Left lung (tissue), 10 donors: ENCODE data around the gene PPP1R12C. TPM values are rescaled to one million over a fixed set of nuclear protein-coding genes. Genes with fewer than 3 reads are reported as not detected.

ENCODE experiments used
- ATAC-seq: fragments of 200-7000 bp; cut with Tn5 transposase; one replicate; pipeline ENCODE4 v1.9.1; 2020; ENCODE audit warnings: moderate library complexity
- DNase-seq, 4 donors: peaks; one replicate each; pipeline ENCODE4 v3.0.0-alpha.2; 2013 to 2020
- H3K27ac ChIP-seq, 2 donors: fragments of 200-600 bp; sonication (generic) in 1 of 2; one replicate each; pipeline versions ENCODE4 v1.5.0 to v1.8.0; 2020 to 2021
- H3K27me3 ChIP-seq, 2 donors: fragments of 200-600 bp; sonication (generic) in 1 of 2; one replicate each; pipeline versions ENCODE4 v1.5.0 to v1.8.0; 2020 to 2021
- H3K36me3 ChIP-seq, 2 donors: fragments of 200-600 bp; sonication (generic) in 1 of 2; one replicate each; pipeline versions ENCODE4 v1.5.0 to v1.8.0; 2020 to 2021
- H3K4me1 ChIP-seq, 2 donors: fragments of 200-600 bp; one replicate each; pipeline ENCODE4 v1.8.0; 2021
- H3K4me3 ChIP-seq, 2 donors: fragments of 200-600 bp; sonication (generic) in 1 of 2; one replicate each; pipeline versions ENCODE4 v1.5.0 to v1.8.0; 2020 to 2021; ENCODE audit warnings: mild to moderate bottlenecking in 1 of 2
- H3K9me3 ChIP-seq, 2 donors: fragments of 200-600 bp; sonication (generic) in 1 of 2; one replicate each; pipeline versions ENCODE4 v1.5.0 to v1.8.0; 2020 to 2021
- CTCF ChIP-seq, 2 donors: fragments of 200-600 bp; sonication (generic) in 1 of 2; IDR thresholded peaks; one replicate each; pipeline versions ENCODE4 v1.5.0 to v1.8.0; 2021; ENCODE audit warnings: antibody characterized with exemption in 2 of 2
- intact Hi-C, 2 donors: fragments of 100-400 bp; cut with DNase I; formaldehyde crosslinking; loops; one replicate each; pipeline versions ENCODE4 v1.11.2 to v1.14.2; 2022
- polyA plus RNA-seq, 6 donors: library from polyadenylated mRNA; unstranded; fragments of 120-200 nt; gene quantifications; one replicate each; pipeline ENCODE4 v1.2.1, GENCODE V29; 2013; ENCODE audit not compliant: insufficient read length in 6 of 6
- total RNA-seq, 2 donors: library from RNA; stranded (reverse); fragmentation: NEBNext Ultra II Directional; extraction: Animal tissue kit (Norgen Biotek cat#: 25700); gene quantifications; one replicate each; pipeline ENCODE4 v1.2.1, GENCODE V29; 2021
- donor health status: DM: no; HTN: yes; CAD: no.
- donor health status: DM: no; HTN: no; CAD: no.

Gene PPP1R12C
- total and polyA plus RNA-seq, 8 donors, result 50.2 to 113 (median 70.2) TPM

GRCh38 chr19:55103190-55103589, 14.2 kb downstream of the PPP1R12C start:
- H3K9me3 ChIP-seq, result no peaks in the 10 kb centered on the region
- no peak overlapping the region for H3K4me3 ChIP-seq
- H3K36me3 ChIP-seq, result peaks cover 0 to 76% of the 10 kb centered on the region in 2 donors
- no peak for TF ChIP-seq CTCF (IDR thresholded peaks at IDR 0.05)
- intact Hi-C loops, result no loop called here
- DNase-seq, result no peak
- H3K27ac ChIP-seq, result no peak overlapping the region
- peaks cover 0 to 8% of the 10 kb centered on the region in 2 donors for H3K4me1 ChIP-seq
- no peaks in the 10 kb centered on the region for H3K27me3 ChIP-seq
- ATAC-seq, result no peak

DNA sequence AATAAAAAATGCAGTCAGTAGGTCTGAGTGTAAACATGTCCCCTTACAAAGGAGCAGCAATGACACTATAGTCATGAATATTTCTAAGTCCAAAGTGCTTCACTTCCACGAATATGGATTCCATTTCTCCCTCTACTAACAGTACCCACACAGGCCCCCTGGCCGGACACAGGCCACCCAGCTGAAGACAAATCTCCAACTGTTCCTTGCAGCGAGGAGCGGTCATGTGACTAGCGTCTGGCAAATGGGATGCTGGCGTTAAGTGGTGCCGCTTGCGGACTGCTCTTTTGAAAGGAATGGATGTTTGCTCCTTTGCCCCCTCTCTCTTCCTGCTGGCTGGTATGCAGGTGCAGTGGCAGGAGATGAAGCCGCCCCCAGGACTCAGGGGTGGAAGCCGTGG, 16.2 kb downstream of the PPP1R12C start:
- no peak for TF ChIP-seq CTCF (IDR thresholded peaks at IDR 0.05)
- no peak for ATAC-seq
- no peaks in the 10 kb centered on the region for H3K9me3 ChIP-seq

GRCh38 chr19:55099557-55100506, 17.6 kb downstream of the PPP1R12C start:
- ATAC-seq (no peak), DNase-seq (no peak)
- peaks cover 0 to 79% of the 10 kb centered on the region in 2 donors for H3K36me3 ChIP-seq
- H3K27me3 ChIP-seq, result no peaks in the 10 kb centered on the region
- no peak overlapping the region for H3K4me3 ChIP-seq
- H3K27ac ChIP-seq, result no peak overlapping the region
- no peak for TF ChIP-seq CTCF (IDR thresholded peaks at IDR 0.05)
- H3K4me1 ChIP-seq, result peaks cover 0 to 8% of the 10 kb centered on the region in 2 donors
- intact Hi-C loops, result no loop called here
- no peaks in the 10 kb centered on the region for H3K9me3 ChIP-seq

More for the DNA sequence above, 16.2 kb downstream of the PPP1R12C start:
- no peak overlapping the region for H3K4me3 ChIP-seq
- DNase-seq, result no peak
- no peaks in the 10 kb centered on the region for H3K27me3 ChIP-seq
- H3K27ac ChIP-seq, result no peak overlapping the region
- H3K4me1 ChIP-seq, result peaks cover 0 to 8% of the 10 kb centered on the region in 2 donors
- intact Hi-C loops, result no loop called here
- H3K36me3 ChIP-seq, result peaks cover 0 to 74% of the 10 kb centered on the region in 2 donors

DNA sequence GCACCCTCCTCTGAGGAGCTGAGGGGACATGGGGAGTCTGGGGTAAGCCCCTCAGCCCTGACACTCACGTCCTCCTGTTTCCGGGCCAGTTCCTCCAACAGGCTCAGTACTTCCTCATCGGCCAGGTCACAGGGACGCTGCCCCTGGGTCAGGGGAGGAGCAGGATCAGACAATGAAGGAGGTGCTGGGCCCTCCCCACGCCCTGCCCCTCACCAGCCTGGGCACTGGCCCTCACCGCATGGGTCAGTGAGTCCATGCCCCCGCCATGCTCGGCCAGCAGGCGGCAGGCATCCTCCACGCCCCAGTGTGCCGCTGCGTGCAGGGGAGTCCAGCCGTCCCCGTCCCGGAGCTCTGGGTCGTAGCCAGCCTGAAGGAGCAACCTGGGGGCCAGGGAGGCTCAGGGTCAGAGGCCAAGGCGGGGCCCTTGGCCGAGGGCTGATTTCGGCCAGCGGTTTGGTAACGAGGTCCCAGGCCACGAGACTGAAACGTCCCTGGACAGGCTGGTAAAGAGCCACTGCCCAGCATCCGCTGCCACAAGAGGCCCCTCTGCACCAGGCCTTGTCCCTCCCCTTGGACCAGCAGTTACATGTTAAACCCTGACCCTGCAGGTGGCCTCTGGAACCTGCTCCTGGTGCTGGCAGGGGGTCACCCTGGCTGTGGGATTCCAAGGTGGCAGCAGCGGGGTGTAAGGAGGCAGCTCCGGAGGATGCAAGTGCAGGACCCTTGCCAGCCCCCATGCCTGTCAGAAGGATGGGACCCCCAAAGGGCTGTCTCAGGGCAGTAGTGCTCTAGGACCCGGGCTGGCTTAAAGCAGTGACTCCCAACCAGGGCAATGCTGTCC, 18.5 kb downstream of the PPP1R12C start:
- H3K9me3 ChIP-seq, result no peaks in the 10 kb centered on the region
- no peak for TF ChIP-seq CTCF (IDR thresholded peaks at IDR 0.05)
- intact Hi-C loops, result no loop called here
- H3K27me3 ChIP-seq, result no peaks in the 10 kb centered on the region
- peaks cover 0 to 87% of the 10 kb centered on the region in 2 donors for H3K36me3 ChIP-seq
- peaks cover 0 to 8% of the 10 kb centered on the region in 2 donors for H3K4me1 ChIP-seq
- no peak overlapping the region for H3K27ac ChIP-seq
- DNase-seq, result peak in 1 of 4 donors; percentile 68
- ATAC-seq, result peak; percentile 51
- no peak overlapping the region for H3K4me3 ChIP-seq
